ENCODE data around the gene PHF20.
"Not testable (repeated sequence)": the region's sequence is repeated elsewhere in the genome, so short reads cannot be mapped to it uniquely, and the experiment has no call there.

The PHF20 gene

GRCh38 chr20:35934050-35934449 is 162.2 kb downstream of the PHF20 start:
- no peak for DNase-seq (ENCODE audit: low read depth)

GRCh38 chr20:35939264-35939663 is 167.4 kb downstream of the PHF20 start:
- no peak for DNase-seq (ENCODE audit: low read depth)

GRCh38 chr20:35941620-35942019 is 169.8 kb downstream of the PHF20 start:
- DNase-seq (ENCODE audit: low read depth) = no peak

- DNase-seq (ENCODE audit: low read depth) = no peak
These were observed 170.4 kb downstream of the PHF20 start for GRCh38 chr20:35942243-35942642.

GRCh38 chr20:35947489-35947888 is 175.7 kb downstream of the PHF20 start:
- DNase-seq (ENCODE audit: low read depth) = no peak

- no peak for DNase-seq (ENCODE audit: low read depth)
These were observed 176.1 kb downstream of the PHF20 start for GRCh38 chr20:35947907-35948306.

- no peak for DNase-seq (ENCODE audit: low read depth)
These were observed 178.3 kb downstream of the PHF20 start for GRCh38 chr20:35950093-35950492.

GRCh38 chr20:35952080-35952479 is 180.3 kb downstream of the PHF20 start:
- DNase-seq (ENCODE audit: low read depth) = not testable (repeated sequence)

GRCh38 chr20:35952480-35953386 is 180.9 kb downstream of the PHF20 start:
- DNase-seq (ENCODE audit: low read depth) = no peak

- DNase-seq (ENCODE audit: low read depth) = peak; percentile 51
These were observed 181.8 kb downstream of the PHF20 start for GRCh38 chr20:35953387-35954199.

- DNase-seq (ENCODE audit: low read depth) = peak; percentile 95
These were observed 182.5 kb downstream of the PHF20 start, which contains the start of gene SCAND1 for GRCh38 chr20:35954200-35954906. TSS of gene SCAND1 (minus strand) at chr20:35954502. CDS start at chr20:35954284, 218 bp downstream.

- peak; percentile 8 for DNase-seq (ENCODE audit: low read depth)
These were observed 183.1 kb downstream of the PHF20 start for GRCh38 chr20:35954907-35955251.

- DNase-seq (ENCODE audit: low read depth) = no peak
These were observed 184.8 kb downstream of the PHF20 start for GRCh38 chr20:35956616-35957015.

GRCh38 chr20:35959291-35959690 is 187.5 kb downstream of the PHF20 start:
- DNase-seq (ENCODE audit: low read depth) = not testable (repeated sequence)

- DNase-seq (ENCODE audit: low read depth) = no peak
These were observed 192.1 kb downstream of the PHF20 start for GRCh38 chr20:35963878-35964277.

- no peak for DNase-seq (ENCODE audit: low read depth)
These were observed 196.3 kb downstream of the PHF20 start, which contains the start of gene CNBD2 for GRCh38 chr20:35967979-35968640. TSS of gene CNBD2 (plus strand) at chr20:35968590. CDS start at chr20:35968763, 173 bp downstream.

- DNase-seq (ENCODE audit: low read depth) = no peak
These were observed 197.1 kb downstream of the PHF20 start for GRCh38 chr20:35968930-35969329.

GRCh38 chr20:35971981-35972380 is 200.2 kb downstream of the PHF20 start:
- no peak for DNase-seq (ENCODE audit: low read depth)

GRCh38 chr20:35972462-35972861 is 200.6 kb downstream of the PHF20 start:
- DNase-seq (ENCODE audit: low read depth) = no peak

- no peak for DNase-seq (ENCODE audit: low read depth)
These were observed 202.4 kb downstream of the PHF20 start for GRCh38 chr20:35974256-35974655.

GRCh38 chr20:35975576-35976373 is 204.0 kb downstream of the PHF20 start:
- no peak for DNase-seq (ENCODE audit: low read depth)

All from stimulated activated CD8-positive, alpha-beta memory T cell treated with anti-CD3 and anti-CD28 coated beads, Interleukin-4, amount 100 ng/mL, for 24 hours (primary cell).